ENCODE results near the gene UBR4. TPM values are rescaled to one million over a fixed set of nuclear protein-coding genes. Genes with fewer than 3 reads are reported as not detected.

The UBR4 gene
- total RNA-seq, 1 donor from 2014 or later: 222 TPM

DNA sequence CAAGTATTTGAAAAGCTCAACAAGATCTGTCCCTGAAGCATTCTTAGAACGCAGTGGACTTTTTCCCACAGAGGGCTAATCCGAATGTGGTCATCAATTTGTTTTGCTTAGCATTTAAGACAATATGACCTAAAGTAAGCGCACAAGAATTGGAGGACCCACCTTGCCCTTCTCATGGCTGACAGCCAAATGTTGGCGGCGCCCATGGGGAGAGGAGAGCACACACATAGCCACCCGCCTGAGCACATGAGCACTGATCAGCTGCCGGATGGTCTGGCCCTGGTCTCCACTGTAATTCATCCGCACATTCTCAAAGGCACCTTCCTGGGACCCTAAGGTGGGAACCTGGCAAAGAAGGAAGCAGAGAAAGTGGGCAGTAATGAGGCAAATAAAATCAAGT lies 52.4 kb downstream of the UBR4 start:
- H3K27ac ChIP-seq: peak overlapping the region in 1 of 2 donors; percentile 5
- DNase-seq (ENCODE audit: low spot score in 2 of 2): no peak
- H3K4me3 ChIP-seq: no peak overlapping the region
- no peaks in the 10 kb centered on the region for H3K4me1 ChIP-seq
- H3K9me3 ChIP-seq: no peaks in the 10 kb centered on the region
- intact Hi-C loops (cut with DNase I): no loop called here
- H3K27me3 ChIP-seq: no peaks in the 10 kb centered on the region
- H3K36me3 ChIP-seq: peaks cover 98% of the 10 kb centered on the region in 2 donors
- TF ChIP-seq, protein P1, sequence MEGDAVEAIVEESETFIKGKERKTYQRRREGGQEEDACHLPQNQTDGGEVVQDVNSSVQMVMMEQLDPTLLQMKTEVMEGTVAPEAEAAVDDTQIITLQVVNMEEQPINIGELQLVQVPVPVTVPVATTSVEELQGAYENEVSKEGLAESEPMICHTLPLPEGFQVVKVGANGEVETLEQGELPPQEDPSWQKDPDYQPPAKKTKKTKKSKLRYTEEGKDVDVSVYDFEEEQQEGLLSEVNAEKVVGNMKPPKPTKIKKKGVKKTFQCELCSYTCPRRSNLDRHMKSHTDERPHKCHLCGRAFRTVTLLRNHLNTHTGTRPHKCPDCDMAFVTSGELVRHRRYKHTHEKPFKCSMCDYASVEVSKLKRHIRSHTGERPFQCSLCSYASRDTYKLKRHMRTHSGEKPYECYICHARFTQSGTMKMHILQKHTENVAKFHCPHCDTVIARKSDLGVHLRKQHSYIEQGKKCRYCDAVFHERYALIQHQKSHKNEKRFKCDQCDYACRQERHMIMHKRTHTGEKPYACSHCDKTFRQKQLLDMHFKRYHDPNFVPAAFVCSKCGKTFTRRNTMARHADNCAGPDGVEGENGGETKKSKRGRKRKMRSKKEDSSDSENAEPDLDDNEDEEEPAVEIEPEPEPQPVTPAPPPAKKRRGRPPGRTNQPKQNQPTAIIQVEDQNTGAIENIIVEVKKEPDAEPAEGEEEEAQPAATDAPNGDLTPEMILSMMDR (IDR thresholded peaks at IDR 0.05): no peak

DNA sequence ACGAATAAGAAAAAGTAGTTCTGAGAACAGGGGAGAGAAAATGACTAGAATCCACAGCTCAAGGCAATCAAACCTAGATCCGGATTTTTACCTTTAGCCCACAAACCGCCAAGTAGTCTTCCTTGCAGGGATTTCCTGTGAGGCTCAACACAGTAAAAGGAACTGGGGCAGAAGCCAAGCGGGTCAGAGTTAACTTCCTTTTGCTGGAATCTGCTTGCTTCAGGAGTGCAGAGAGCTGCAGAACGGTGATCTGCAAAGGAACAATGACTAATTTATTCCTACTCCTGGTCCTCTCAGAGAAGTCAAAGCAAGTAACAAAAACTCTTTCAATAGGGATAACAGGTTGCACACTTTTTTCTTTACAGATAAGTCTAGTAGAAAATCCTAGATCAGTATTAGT lies 53.4 kb downstream of the UBR4 start:
- Histone ChIP-seq H3K4me1 (no peaks in the 10 kb centered on the region), H3K27me3 (no peaks in the 10 kb centered on the region), H3K27ac (peak overlapping the region in 1 of 2 donors; percentile 10), H3K9me3 (no peaks in the 10 kb centered on the region), H3K36me3 (peaks cover 98% of the 10 kb centered on the region in 2 donors), H3K4me3 (no peak overlapping the region)
- intact Hi-C loops (cut with DNase I): no loop called here
- TF ChIP-seq, protein P1 (IDR thresholded peaks at IDR 0.05): no peak
- DNase-seq (ENCODE audit: low spot score in 2 of 2): no peak

DNA sequence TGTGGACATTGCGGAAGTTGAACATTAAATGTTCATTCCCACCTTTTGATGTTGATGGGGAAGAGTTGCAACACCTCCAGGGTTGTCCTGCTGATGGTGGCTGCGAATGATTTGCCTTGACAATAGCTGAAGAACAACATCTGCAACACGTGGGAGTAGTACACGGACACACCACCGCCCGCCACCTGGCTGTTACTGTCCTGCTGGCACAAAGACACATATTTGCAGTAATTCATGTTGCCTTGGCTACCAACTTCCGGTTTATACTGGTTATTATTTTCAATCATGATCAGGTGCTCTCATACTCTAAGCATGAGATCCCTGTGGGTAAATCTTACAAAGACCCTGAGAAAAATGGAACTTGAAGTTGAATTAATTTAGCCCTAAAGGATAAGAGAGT lies 55.2 kb downstream of the UBR4 start:
- H3K36me3 ChIP-seq: peaks cover 98% of the 10 kb centered on the region in 2 donors
- no peak overlapping the region for H3K27ac ChIP-seq
- intact Hi-C loops (cut with DNase I): no loop called here

DNA sequence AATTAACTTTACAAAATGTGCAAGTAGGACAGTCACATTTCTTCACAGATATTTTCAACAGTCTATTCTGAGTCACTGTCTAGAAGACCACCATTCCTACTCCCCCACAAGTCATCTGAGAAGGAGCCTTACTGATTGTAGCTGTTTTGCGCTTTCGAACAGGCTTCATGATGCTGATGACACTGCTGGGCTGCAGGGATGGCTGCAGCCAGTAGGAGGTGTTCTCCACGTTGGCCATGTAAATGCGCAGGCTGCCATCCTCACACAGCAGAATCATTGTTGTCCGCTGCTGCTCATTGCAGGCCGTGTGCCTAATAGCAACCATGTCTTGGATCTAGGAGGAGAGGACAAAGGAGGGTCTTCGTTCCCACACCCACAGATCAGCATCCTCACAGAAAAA lies 56.9 kb downstream of the UBR4 start:
- Histone ChIP-seq H3K4me3 (no peak overlapping the region), H3K27me3 (no peaks in the 10 kb centered on the region), H3K9me3 (no peaks in the 10 kb centered on the region), H3K36me3 (peaks cover 98 to 100% of the 10 kb centered on the region in 2 donors), H3K27ac (no peak overlapping the region), H3K4me1 (no peaks in the 10 kb centered on the region)
- TF ChIP-seq, protein P1 (IDR thresholded peaks at IDR 0.05): no peak
- intact Hi-C loops (cut with DNase I): no loop called here
- DNase-seq (ENCODE audit: low spot score in 2 of 2): no peak

More for the DNA sequence above, 55.2 kb downstream of the UBR4 start:
- H3K4me3 ChIP-seq: no peak overlapping the region
- H3K4me1 ChIP-seq: no peaks in the 10 kb centered on the region
- TF ChIP-seq, protein P1 (IDR thresholded peaks at IDR 0.05): no peak
- H3K27me3 ChIP-seq: no peaks in the 10 kb centered on the region
- H3K9me3 ChIP-seq: no peaks in the 10 kb centered on the region
- DNase-seq (ENCODE audit: low spot score in 2 of 2): no peak

DNA sequence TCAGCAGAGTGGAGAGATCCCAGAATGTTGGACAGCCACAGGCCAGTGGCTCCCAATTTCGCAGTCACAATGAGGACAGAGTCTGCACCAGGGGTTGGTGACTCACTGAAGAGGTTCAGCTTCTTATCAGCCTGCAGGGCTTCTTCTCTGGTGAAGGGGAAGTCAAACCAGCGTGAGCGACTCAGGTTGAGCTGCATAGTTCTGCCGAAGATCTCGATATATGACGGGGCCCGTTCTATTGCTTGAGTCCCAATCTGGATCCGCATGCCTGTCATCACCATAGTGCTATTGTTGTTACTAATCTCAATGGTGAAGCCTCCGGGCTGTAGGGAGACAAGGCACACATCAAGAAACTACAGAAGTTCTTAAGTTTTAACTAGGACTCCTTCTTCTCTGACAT lies 58.5 kb downstream of the UBR4 start:
- no peak overlapping the region for H3K4me3 ChIP-seq
- H3K36me3 ChIP-seq: peaks cover 100% of the 10 kb centered on the region in 2 donors
- TF ChIP-seq, protein P1 (IDR thresholded peaks at IDR 0.05): no peak
- no peaks in the 10 kb centered on the region for H3K4me1 ChIP-seq
- H3K9me3 ChIP-seq: no peaks in the 10 kb centered on the region
- DNase-seq (ENCODE audit: low spot score in 2 of 2): no peak
- intact Hi-C loops (cut with DNase I): no loop called here
- no peak overlapping the region for H3K27ac ChIP-seq
- H3K27me3 ChIP-seq: no peaks in the 10 kb centered on the region

DNA sequence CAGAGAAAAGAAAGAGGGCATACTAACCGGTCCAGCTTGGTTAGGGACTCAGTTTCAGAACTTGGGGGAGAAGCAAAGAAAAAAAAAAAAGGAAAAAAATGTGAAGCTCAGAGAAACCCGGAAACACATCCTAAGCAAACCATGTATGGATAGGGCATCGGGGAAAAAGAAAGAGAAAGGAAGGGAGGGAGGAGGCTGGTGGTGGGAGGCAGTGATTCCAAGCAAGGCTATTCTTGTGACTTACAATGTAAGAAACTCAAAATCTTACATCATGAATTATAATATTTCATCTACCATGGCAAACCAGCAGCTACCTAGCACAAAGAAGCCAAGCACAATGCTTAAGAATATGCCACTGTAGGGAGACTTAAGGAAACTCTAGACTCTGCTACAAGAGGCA lies 60.3 kb downstream of the UBR4 start:
- no peaks in the 10 kb centered on the region for H3K27me3 ChIP-seq
- intact Hi-C loops (cut with DNase I): no loop called here
- no peaks in the 10 kb centered on the region for H3K4me1 ChIP-seq
- no peak for DNase-seq (ENCODE audit: low spot score in 2 of 2)
- H3K4me3 ChIP-seq: no peak overlapping the region
- peaks cover 100% of the 10 kb centered on the region in 2 donors for H3K36me3 ChIP-seq
- no peaks in the 10 kb centered on the region for H3K9me3 ChIP-seq
- no peak overlapping the region for H3K27ac ChIP-seq
- TF ChIP-seq, protein P1 (IDR thresholded peaks at IDR 0.05): no peak

Measured in ascending aorta (tissue), 2 donors.